K562 (cell line): ENCODE measurements around the gene DSTYK. TPM values are rescaled to one million over a fixed set of nuclear protein-coding genes. Genes with fewer than 3 reads are reported as not detected.

Experiments used
- ATAC-seq: fragments of 200-7000 bp; cut with Tn5 transposase; 3 replicates; pipeline ENCODE4 v1.9.1; 2020; ENCODE audit warnings: moderate library complexity
- BruUV-seq: library from RNA; stranded (reverse); fragments of 400-500 nt; replicated peaks from 2 replicates; lab custom pipeline; 2021; lab: Mats Ljungman, UMichigan
- CTCF ChIA-PET: fragments of 300-600 bp; formaldehyde crosslinking; extraction: SDS; loops from one replicate; lab custom pipeline; 2021; ENCODE audit warnings: low intra/inter-chr PET ratio; lab: Yijun Ruan, JAX
- POLR2A ChIA-PET: fragments of 300-600, 350-650 bp; sonication (Branson Sonifier 250); formaldehyde crosslinking; extraction: SDS; loops from one replicate; lab custom pipeline; 2021; ENCODE audit warnings: antibody characterized with exemption, inconsistent platforms; lab: Yijun Ruan, JAX
- DNase-seq, 4 experiments: peaks; one replicate each; pipeline versions ENCODE4 v3.0.0 to v3.0.0-alpha.2; 2011 to 2018; ENCODE audit warnings: low spot score in 3 of 4, mixed read lengths in 3 of 4; ENCODE audit errors: extremely low read depth in 1 of 4
- FAIRE-seq: peaks from 2 replicates; lab custom pipeline; 2011; peaks lifted over from hg19 to GRCh38; lab: Jason Lieb, UNC
- H2AFZ ChIP-seq: 2 replicates; pipeline ENCODE4 v1.6.0; 2011; ENCODE audit warnings: low read depth, low read length, control low read depth, inconsistent platforms
- H3K27ac ChIP-seq: fragments of 200-600 bp; 3 replicates; pipeline ENCODE4 v1.8.0; 2011; ENCODE audit warnings: low read depth, mild to moderate bottlenecking, control low read depth, inconsistent platforms, low read length, moderate library complexity, mixed read lengths; ENCODE audit errors: extremely low read depth
- H3K27me3 ChIP-seq, 2 experiments: fragments of 300-600 bp in 1 of 2; 2 replicates in 1 of 2; 3 replicates in 1 of 2; pipeline versions ENCODE4 v1.6.0 to v1.8.0; 2011; ENCODE audit warnings: inconsistent platforms in 2 of 2, low read length in 2 of 2, mild to moderate bottlenecking in 1 of 2, mixed read lengths in 1 of 2, moderate library complexity in 1 of 2; ENCODE audit not compliant: control insufficient read depth in 2 of 2, insufficient read depth in 2 of 2
- H3K36me3 ChIP-seq: fragments of 300-600 bp; 3 replicates; pipeline ENCODE4 v1.8.0; 2011; ENCODE audit warnings: mild to moderate bottlenecking, low read length, inconsistent platforms; ENCODE audit not compliant: control insufficient read depth, insufficient read depth
- H3K4me1 ChIP-seq, 2 experiments: fragments of 200-600 bp in 1 of 2; replicated peaks in 1 of 2; 2 replicates in 1 of 2; 3 replicates in 1 of 2; pipeline versions ENCODE4 v1.5.1 to v1.8.0; 2011; ENCODE audit warnings: inconsistent platforms in 2 of 2, low read length in 2 of 2, mild to moderate bottlenecking in 1 of 2, mixed read lengths in 1 of 2, moderate library complexity in 1 of 2; ENCODE audit not compliant: control insufficient read depth in 2 of 2, insufficient read depth in 2 of 2
- H3K4me2 ChIP-seq: 2 replicates; pipeline ENCODE4 v1.6.1; 2011; ENCODE audit warnings: low read length, control low read depth, inconsistent platforms, mixed read lengths; ENCODE audit not compliant: insufficient read depth
- H3K4me3 ChIP-seq: fragments of 200-600 bp; sonication (generic), shearing (Covaris generic); 2 replicates; pipeline ENCODE4 v1.5.1; 2016; ENCODE audit warnings: control low read depth, inconsistent platforms
- H3K79me2 ChIP-seq: fragments of 200-600 bp; 3 replicates; pipeline ENCODE4 v1.8.0; 2011; ENCODE audit warnings: low read length, inconsistent platforms; ENCODE audit not compliant: control insufficient read depth, insufficient read depth
- H3K9ac ChIP-seq, 2 experiments: 2 replicates each; pipeline versions ENCODE4 v1.6.0 to v1.6.1; 2011; ENCODE audit warnings: low read depth in 2 of 2, low read length in 2 of 2, control low read depth in 1 of 2, inconsistent platforms in 1 of 2, mild to moderate bottlenecking in 1 of 2, mixed read lengths in 1 of 2; ENCODE audit not compliant: insufficient read depth in 1 of 2
- H3K9me1 ChIP-seq: one replicate; pipeline ENCODE4 v1.6.0; 2011; ENCODE audit warnings: inconsistent platforms, mild to moderate bottlenecking, low read length, moderate library complexity; ENCODE audit not compliant: control insufficient read depth, insufficient read depth
- H3K9me3 ChIP-seq: replicated peaks from 2 replicates; pipeline ENCODE4 v1.5.1; 2011; ENCODE audit warnings: low read depth, low read length, inconsistent platforms; ENCODE audit not compliant: control insufficient read depth, insufficient read depth
- H4K20me1 ChIP-seq: replicated peaks from 2 replicates; pipeline ENCODE4 v1.6.1; 2011; ENCODE audit warnings: low read length, inconsistent platforms, mixed read lengths; ENCODE audit not compliant: control insufficient read depth, insufficient read depth
- NFYB ChIP-seq: IDR thresholded peaks from 2 replicates; pipeline ENCODE4 v1.6.1; 2011; ENCODE audit warnings: mild to moderate bottlenecking, moderate library complexity; ENCODE audit not compliant: insufficient read length; ENCODE audit errors: extremely low read depth
- PHB ChIP-seq: fragments of 250-450 bp; sonication (Bioruptor Pico); IDR thresholded peaks from 2 replicates; pipeline ENCODE4 v1.5.0; 2021
- SPI1 ChIP-seq: IDR thresholded peaks from 2 replicates; pipeline ENCODE4 v1.6.1; 2011; ENCODE audit warnings: low read depth, low read length, control low read depth, borderline replicate concordance
- TAF9B ChIP-seq: fragments of 450-650 bp; IDR thresholded peaks from 2 replicates; pipeline ENCODE4 v1.6.1; 2018; ENCODE audit warnings: mild to moderate bottlenecking; ENCODE audit not compliant: partially characterized antibody
- WGBS: fragments of 100-300 bp; shearing (Covaris generic); methylation state at CpG from one replicate; pipeline ENCODE4 v1.1.6; 2016; ENCODE audit warnings: low coverage, mixed read lengths; ENCODE audit not compliant: insufficient coverage; ENCODE audit errors: missing lambda C conversion rate; 5-methylcytosine and 5-hydroxymethylcytosine counted together
- in situ Hi-C: fragments of 300-500 bp; cut with MboI; formaldehyde crosslinking; loops from 4 replicates; pipeline ENCODE4 v1.15.0; 2018; ENCODE audit warnings: inconsistent platforms, mixed read lengths
- intact Hi-C: fragments of 100-400 bp; cut with micrococcal nuclease; formaldehyde crosslinking; loops from 2 replicates; pipeline ENCODE4 v1.14.2; 2022
- polyA plus RNA-seq, 8 experiments: library from polyadenylated mRNA; depleted of rRNA in 4 of 8; stranded (reverse) in 5 of 8; unstranded in 3 of 8; fragments of >200 nt; fragmentation: Nextera tagmentation in 2 of 8; fragmentation: Illumina TruSeq in 1 of 8; extraction: Ambion mirVana in 2 of 8; extraction: Trizol in 1 of 8; gene quantifications; 2 replicates each; pipeline versions ENCODE4 v1.2.1 to v1.2.3, GENCODE V29; 2011 to 2014; ENCODE audit warnings: inconsistent platforms in 1 of 8, missing spikeins in 1 of 8
- total RNA-seq, 7 experiments: library from RNA; depleted of rRNA in 6 of 7; stranded (reverse); fragments of >200 nt in 6 of 7; fragmentation: Illumina TruSeq in 2 of 7; extraction: Trizol in 2 of 7; gene quantifications; 2 replicates each; pipeline versions ENCODE4 v1.2.1 to v1.2.3, GENCODE V29; 2011 to 2021; ENCODE audit warnings: low replicate concordance in 1 of 7
- TF ChIP-seq, protein P1 (sequence below): fragments of 450-650 bp; IDR thresholded peaks from 2 replicates; pipeline ENCODE4 v1.6.1; 2016; ENCODE audit warnings: borderline replicate concordance

The DSTYK gene
- total and polyA plus RNA-seq, 9 of the 15 experiments (the other 6 are each of a cell fraction or from before 2014, with no cell fraction given), result 4.2 to 7.1 (median 6.2) TPM

DNA sequence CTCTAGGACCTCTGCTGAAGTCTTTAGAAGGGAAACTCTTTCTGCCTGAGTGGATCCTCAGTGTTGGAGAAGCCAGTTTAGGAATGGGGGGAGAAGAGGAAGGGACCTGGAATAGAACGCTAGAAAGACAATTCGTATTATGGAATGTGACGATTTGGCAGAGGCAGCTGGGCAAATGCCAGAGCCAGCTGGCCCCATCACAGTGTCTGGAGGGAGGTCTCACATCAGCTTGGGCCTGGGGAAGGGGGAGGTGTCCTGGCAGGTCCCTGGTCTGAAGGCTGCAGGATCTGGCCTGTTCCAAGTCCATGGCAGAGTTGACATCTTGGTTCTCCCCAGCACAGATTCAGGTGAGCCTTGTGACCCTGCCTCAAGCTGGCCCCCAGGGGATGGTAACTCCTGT is 27.6 kb upstream of the DSTYK start:
- peaks cover 0 to 16% of the 10 kb centered on the region in 2 experiments; a peak in 1 of 5 replicates for H3K27me3 ChIP-seq
- DNase-seq, result no peak
- peaks cover 17 to 23% of the 10 kb centered on the region in 2 experiments for H3K4me1 ChIP-seq
- no peak overlapping the region for H3K9ac ChIP-seq
- H4K20me1 ChIP-seq, result no peaks in the 10 kb centered on the region
- intact Hi-C loops, result no loop called here
- H3K9me1 ChIP-seq, result no peaks in the 10 kb centered on the region
- H3K9me3 ChIP-seq, result no peaks in the 10 kb centered on the region
- no peak for FAIRE-seq
- ATAC-seq, result no peak
- TF ChIP-seq, protein P1, sequence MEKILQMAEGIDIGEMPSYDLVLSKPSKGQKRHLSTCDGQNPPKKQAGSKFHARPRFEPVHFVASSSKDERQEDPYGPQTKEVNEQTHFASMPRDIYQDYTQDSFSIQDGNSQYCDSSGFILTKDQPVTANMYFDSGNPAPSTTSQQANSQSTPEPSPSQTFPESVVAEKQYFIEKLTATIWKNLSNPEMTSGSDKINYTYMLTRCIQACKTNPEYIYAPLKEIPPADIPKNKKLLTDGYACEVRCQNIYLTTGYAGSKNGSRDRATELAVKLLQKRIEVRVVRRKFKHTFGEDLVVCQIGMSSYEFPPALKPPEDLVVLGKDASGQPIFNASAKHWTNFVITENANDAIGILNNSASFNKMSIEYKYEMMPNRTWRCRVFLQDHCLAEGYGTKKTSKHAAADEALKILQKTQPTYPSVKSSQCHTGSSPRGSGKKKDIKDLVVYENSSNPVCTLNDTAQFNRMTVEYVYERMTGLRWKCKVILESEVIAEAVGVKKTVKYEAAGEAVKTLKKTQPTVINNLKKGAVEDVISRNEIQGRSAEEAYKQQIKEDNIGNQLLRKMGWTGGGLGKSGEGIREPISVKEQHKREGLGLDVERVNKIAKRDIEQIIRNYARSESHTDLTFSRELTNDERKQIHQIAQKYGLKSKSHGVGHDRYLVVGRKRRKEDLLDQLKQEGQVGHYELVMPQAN, result no peak
- TF ChIP-seq PHB (CRISPR knock-in tag), result no peak
- TF ChIP-seq TAF9B, result no peak
- TF ChIP-seq SPI1, result no peak
- no peak for TF ChIP-seq NFYB
- TF ChIP-seq, all 486 proteins: peak for 0
- ChIA-PET CTCF (no interaction called here), POLR2A (interaction anchor here (0.6 to 3.9 kb wide), 5 partner anchors 10 to 250 kb away, joined by 3 to 20 read pairs (median 10); no protein-coding TSS in a partner anchor)
- Histone ChIP-seq H3K4me2 (no peak overlapping the region), H3K4me3 (no peak overlapping the region), H2AFZ (no peak overlapping the region), H3K27ac (no peak overlapping the region), H3K36me3 (no peaks in the 10 kb centered on the region), H3K79me2 (no peaks in the 10 kb centered on the region)
- in situ Hi-C loops, result no loop called here
- 32% methylated on average over 3 of the region's 3 CpGs for WGBS
- no TSS peak for BruUV-seq
